ENCODE measurements around the gene ELAVL4.

The ELAVL4 gene

DNA sequence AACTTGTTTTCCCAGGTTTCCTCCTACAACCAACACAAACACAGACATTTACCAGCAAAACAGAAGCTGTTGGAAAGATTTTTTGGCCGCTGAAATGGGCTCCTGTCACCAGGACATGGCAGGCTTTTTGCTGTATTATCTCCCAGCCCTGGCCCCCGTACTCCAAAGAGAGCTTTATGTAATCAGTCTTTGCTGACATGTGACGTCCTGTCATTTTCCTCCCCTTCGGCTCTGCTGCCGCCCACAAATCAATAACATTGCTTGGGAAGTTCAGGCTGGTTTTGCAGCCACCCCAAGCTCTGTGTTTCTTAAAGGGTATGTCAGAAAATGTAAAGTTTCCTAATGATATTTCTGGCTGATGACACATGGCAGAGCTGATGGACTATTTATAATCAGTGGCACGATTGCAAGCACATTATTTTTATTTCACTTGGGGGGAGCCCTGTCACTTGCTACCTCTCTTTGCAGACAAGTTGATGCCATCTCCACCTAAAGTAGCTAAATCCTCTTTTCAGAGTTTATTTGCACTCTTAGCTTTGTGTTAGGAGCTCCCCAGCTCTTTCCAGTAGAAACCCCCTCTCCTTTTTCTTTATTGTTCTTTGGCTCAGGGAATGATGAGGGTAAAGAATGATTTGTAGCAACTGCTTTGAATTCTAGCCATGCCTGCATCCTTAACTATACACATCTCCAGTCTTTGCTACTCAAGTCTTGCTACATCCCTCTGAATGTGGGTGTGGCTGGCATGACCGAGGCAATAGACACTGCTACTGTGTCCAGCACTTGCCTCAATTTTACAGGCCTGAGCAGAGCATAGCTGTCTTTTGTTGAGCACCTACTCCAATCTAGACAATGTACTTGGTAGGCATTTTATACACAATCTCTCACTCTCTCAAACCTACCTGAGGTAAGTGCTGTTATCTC lies 67.3 kb downstream of the ELAVL4 start:
- Histone ChIP-seq H3K36me3 (ENCODE audit: control insufficient read depth in 5 of 5, insufficient read depth in 5 of 5, low read length in 5 of 5) (no peaks in the 10 kb centered on the region), H3K9ac (ENCODE audit: low read length in 5 of 5) (no peak overlapping the region), H3K27ac (ENCODE audit: low read depth, low read length) (no peak overlapping the region), H3K4me1 (ENCODE audit: control insufficient read depth in 5 of 5, insufficient read depth in 5 of 5, low read length in 5 of 5) (peaks cover 0 to 3% (median 2%) of the 10 kb centered on the region in 5 donors), H3K9me3 (ENCODE audit: control insufficient read depth in 5 of 5, low read length in 5 of 5) (no peaks in the 10 kb centered on the region), H3K27me3 (ENCODE audit: control insufficient read depth in 5 of 5, insufficient read depth in 4 of 5, low read length in 5 of 5) (peaks cover 0 to 3% (median 0%) of the 10 kb centered on the region in 5 donors), H3K4me3 (ENCODE audit: low read depth in 1 of 5, low read length in 5 of 5) (no peak overlapping the region)

DNA sequence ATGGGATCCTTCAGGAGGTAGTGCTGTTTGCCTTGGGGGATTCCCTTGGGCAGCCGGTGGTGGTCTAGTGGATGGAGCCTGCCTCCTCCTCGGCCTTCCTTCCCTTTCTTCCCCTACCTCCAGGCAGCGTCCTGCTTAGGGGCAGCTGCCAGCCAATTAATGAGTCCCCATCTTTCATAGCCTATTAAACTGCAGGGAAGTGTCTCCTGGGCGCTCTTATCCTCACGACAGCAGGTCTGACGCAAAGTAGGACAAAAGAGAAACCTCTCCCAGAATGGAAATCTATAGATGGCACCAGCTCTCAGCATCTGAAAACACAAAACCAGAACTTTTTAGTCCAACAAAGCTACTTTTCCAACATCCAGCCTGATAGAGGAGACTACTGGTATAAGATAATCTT lies 69.3 kb downstream of the ELAVL4 start:
- H3K9ac ChIP-seq (ENCODE audit: low read length in 5 of 5): no peak overlapping the region
- H3K27me3 ChIP-seq (ENCODE audit: control insufficient read depth in 5 of 5, insufficient read depth in 4 of 5, low read length in 5 of 5): peaks cover 0 to 3% (median 0%) of the 10 kb centered on the region in 5 donors
- H3K4me1 ChIP-seq (ENCODE audit: control insufficient read depth in 5 of 5, insufficient read depth in 5 of 5, low read length in 5 of 5): peaks cover 0 to 8% (median 4%) of the 10 kb centered on the region in 5 donors
- no peak overlapping the region for H3K27ac ChIP-seq (ENCODE audit: low read depth, low read length)
- no peaks in the 10 kb centered on the region for H3K36me3 ChIP-seq (ENCODE audit: control insufficient read depth in 5 of 5, insufficient read depth in 5 of 5, low read length in 5 of 5)
- H3K4me3 ChIP-seq (ENCODE audit: low read depth in 1 of 5, low read length in 5 of 5): no peak overlapping the region
- H3K9me3 ChIP-seq (ENCODE audit: control insufficient read depth in 5 of 5, low read length in 5 of 5): no peaks in the 10 kb centered on the region

DNA sequence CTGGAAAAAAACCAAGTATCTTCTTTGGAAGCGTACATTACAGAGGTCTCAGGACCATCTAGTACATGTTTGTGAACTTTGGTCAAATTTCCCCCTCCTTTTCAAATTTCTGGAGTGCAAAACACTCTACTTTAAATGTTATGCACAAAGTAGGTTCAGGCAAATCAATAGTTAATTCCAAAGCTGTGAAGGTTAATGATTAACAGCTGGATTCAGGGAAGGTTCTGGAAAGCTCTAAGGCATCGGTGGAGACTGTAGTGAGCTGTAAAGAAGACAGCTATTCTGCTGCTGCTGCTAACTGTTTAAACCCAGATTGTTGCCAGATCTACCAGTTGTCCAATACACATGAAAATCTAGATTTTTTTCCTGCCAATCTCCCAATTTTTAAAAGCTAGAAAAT lies 70.9 kb downstream of the ELAVL4 start:
- Histone ChIP-seq H3K27ac (ENCODE audit: low read depth, low read length) (no peak overlapping the region), H3K36me3 (ENCODE audit: control insufficient read depth in 5 of 5, insufficient read depth in 5 of 5, low read length in 5 of 5) (no peaks in the 10 kb centered on the region), H3K27me3 (ENCODE audit: control insufficient read depth in 5 of 5, insufficient read depth in 4 of 5, low read length in 5 of 5) (peaks cover 0 to 4% (median 0%) of the 10 kb centered on the region in 5 donors), H3K9ac (ENCODE audit: low read length in 5 of 5) (no peak overlapping the region), H3K9me3 (ENCODE audit: control insufficient read depth in 5 of 5, low read length in 5 of 5) (no peaks in the 10 kb centered on the region), H3K4me3 (ENCODE audit: low read depth in 1 of 5, low read length in 5 of 5) (no peak overlapping the region), H3K4me1 (ENCODE audit: control insufficient read depth in 5 of 5, insufficient read depth in 5 of 5, low read length in 5 of 5) (peaks cover 0 to 17% (median 4%) of the 10 kb centered on the region in 5 donors)

DNA sequence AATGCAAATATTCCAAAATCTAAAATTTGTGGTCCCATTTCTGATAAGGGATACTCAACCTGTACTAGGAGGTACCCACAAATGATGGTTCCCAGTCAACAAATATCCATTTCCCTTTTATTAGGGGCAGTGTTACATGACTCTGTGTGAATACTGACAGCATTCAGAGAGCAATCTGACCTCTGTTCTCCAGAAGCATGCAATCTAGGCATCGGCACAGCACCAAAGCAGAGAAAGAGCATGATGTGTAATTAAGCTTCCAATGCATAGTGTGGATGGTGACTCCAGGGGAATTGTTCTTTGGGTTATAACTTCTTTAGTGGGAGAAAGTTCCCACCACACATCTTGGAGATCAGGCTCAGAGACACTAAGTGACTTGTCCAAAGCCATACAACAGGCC lies 71.6 kb downstream of the ELAVL4 start:
- Histone ChIP-seq H3K27ac (ENCODE audit: low read depth, low read length) (no peak overlapping the region), H3K9ac (ENCODE audit: low read length in 5 of 5) (no peak overlapping the region), H3K4me1 (ENCODE audit: control insufficient read depth in 5 of 5, insufficient read depth in 5 of 5, low read length in 5 of 5) (peaks cover 0 to 17% (median 4%) of the 10 kb centered on the region in 5 donors), H3K27me3 (ENCODE audit: control insufficient read depth in 5 of 5, insufficient read depth in 4 of 5, low read length in 5 of 5) (peaks cover 0 to 4% (median 0%) of the 10 kb centered on the region in 5 donors), H3K9me3 (ENCODE audit: control insufficient read depth in 5 of 5, low read length in 5 of 5) (no peaks in the 10 kb centered on the region), H3K36me3 (ENCODE audit: control insufficient read depth in 5 of 5, insufficient read depth in 5 of 5, low read length in 5 of 5) (no peaks in the 10 kb centered on the region), H3K4me3 (ENCODE audit: low read depth in 1 of 5, low read length in 5 of 5) (no peak overlapping the region)

DNA sequence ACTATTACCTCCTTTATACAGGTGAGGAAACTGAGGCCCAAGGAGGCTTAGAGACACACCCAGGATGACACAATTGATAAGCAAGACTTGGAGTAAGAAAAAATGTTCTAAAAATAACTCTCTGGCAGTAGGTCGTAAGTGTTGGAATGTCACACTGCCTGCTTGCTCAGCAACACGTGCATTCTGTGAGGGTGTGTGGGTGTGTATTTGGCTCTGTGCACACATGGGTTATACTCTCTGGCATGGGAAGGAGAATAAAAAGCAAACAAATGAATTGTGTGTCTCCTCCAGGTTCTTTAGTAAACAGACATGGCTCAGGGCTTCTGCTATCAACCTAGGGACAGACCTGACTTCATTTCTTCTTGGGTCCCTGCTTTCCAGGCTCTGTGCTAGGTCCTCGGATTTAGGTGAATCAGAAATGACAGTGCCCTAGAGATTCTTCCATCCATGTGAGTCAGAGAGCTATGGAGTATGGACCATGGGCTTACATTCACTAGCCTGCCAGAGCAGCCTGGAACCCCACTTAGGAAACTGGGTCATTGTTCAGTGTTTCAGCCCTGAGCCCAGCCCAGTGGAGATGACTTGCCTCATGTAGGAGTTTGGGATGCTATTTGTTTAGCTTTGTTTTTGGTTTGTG lies 72.4 kb downstream of the ELAVL4 start:
- Histone ChIP-seq H3K27me3 (ENCODE audit: control insufficient read depth in 5 of 5, insufficient read depth in 4 of 5, low read length in 5 of 5) (peaks cover 0 to 4% (median 0%) of the 10 kb centered on the region in 5 donors), H3K9ac (ENCODE audit: low read length in 5 of 5) (no peak overlapping the region), H3K36me3 (ENCODE audit: control insufficient read depth in 5 of 5, insufficient read depth in 5 of 5, low read length in 5 of 5) (no peaks in the 10 kb centered on the region), H3K9me3 (ENCODE audit: control insufficient read depth in 5 of 5, low read length in 5 of 5) (no peaks in the 10 kb centered on the region), H3K4me3 (ENCODE audit: low read depth in 1 of 5, low read length in 5 of 5) (no peak overlapping the region), H3K4me1 (ENCODE audit: control insufficient read depth in 5 of 5, insufficient read depth in 5 of 5, low read length in 5 of 5) (peaks cover 0 to 17% (median 4%) of the 10 kb centered on the region in 5 donors), H3K27ac (ENCODE audit: low read depth, low read length) (no peak overlapping the region)

DNA sequence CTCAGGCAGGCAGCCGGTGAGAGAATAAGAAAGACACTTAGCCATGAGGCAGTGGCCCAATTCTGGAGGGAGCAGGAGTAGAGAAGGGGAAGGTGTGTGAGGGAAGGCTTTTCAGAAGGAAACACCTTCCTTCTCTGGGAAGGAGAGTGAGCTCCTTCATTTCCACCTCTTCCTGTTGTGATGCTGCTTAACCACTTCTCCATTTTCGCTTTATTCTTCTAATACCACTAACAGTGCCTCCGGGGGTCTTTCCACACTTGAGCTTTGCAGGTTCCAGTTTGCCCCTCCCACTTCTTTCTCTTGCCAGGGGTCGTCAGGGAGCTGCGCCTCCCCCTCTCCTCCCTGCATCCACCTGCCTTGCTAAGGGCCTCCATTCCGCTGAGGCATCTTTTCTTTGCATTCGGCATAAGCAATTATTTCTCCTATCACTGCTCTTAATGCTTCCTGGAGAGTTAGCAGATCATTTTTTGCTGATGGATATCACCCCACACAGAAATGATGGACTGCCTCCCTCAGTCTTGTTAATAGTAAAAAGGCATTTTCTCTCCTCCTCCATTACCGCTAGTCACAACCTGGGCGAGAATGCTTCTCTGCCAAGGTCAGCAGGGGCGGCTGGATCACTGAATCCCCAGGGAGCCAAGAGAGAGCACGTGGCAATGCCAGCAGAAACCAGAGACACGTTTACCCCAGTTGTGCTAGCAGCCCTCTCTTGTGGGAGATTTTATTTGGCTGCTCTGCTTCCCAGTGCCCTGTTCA lies 74.8 kb downstream of the ELAVL4 start:
- Histone ChIP-seq H3K27ac (ENCODE audit: low read depth, low read length) (no peak overlapping the region), H3K9me3 (ENCODE audit: control insufficient read depth in 5 of 5, low read length in 5 of 5) (no peaks in the 10 kb centered on the region), H3K27me3 (ENCODE audit: control insufficient read depth in 5 of 5, insufficient read depth in 4 of 5, low read length in 5 of 5) (peaks cover 0 to 4% (median 0%) of the 10 kb centered on the region in 5 donors), H3K36me3 (ENCODE audit: control insufficient read depth in 5 of 5, insufficient read depth in 5 of 5, low read length in 5 of 5) (no peaks in the 10 kb centered on the region), H3K4me1 (ENCODE audit: control insufficient read depth in 5 of 5, insufficient read depth in 5 of 5, low read length in 5 of 5) (peaks cover 0 to 17% (median 4%) of the 10 kb centered on the region in 5 donors), H3K9ac (ENCODE audit: low read length in 5 of 5) (no peak overlapping the region), H3K4me3 (ENCODE audit: low read depth in 1 of 5, low read length in 5 of 5) (no peak overlapping the region)

DNA sequence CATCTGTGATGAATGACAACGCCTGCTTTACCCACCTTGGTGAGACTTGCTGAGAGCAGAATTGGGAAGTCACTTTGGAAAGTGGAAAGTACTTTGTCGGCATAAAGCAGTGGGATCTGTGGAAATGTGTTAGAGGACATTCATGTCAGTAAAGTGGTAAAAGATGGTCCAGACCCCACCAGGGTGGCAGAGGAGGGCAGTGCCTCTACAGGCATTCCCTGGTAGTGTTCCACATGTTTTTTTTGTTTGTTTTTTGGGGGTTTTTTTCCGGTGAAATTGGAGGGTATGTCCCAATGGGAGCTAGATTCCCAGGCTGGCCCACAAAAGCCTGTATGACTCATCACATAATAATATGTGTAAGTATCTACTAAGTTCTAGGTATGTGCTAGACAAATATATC lies 80.6 kb downstream of the ELAVL4 start:
- peaks cover 0 to 8% (median 0%) of the 10 kb centered on the region in 5 donors for H3K27me3 ChIP-seq (ENCODE audit: control insufficient read depth in 5 of 5, insufficient read depth in 4 of 5, low read length in 5 of 5)
- no peaks in the 10 kb centered on the region for H3K9me3 ChIP-seq (ENCODE audit: control insufficient read depth in 5 of 5, low read length in 5 of 5)

DNA sequence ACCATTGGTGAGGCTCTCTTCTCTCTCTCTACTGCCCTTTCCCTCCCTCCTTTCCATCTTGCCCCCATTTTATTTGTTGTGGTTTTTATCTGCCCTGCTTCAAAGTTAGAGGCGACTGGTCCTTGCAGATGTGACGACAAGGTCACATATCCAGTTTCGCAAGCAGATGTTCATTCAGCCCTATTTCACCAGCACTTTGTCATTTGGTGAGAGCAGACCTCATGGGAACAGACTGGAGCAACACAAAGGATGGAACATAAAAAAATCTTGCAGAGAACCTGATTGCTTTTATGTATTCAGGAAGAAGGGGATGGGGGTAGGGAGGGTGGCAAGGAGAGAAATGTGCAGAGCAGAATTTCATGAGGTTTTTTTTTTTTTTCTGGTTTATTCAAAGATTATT lies 84.3 kb downstream of the ELAVL4 start:
- Histone ChIP-seq H3K9me3 (ENCODE audit: control insufficient read depth in 5 of 5, low read length in 5 of 5) (no peaks in the 10 kb centered on the region), H3K36me3 (ENCODE audit: control insufficient read depth in 5 of 5, insufficient read depth in 5 of 5, low read length in 5 of 5) (no peaks in the 10 kb centered on the region), H3K9ac (ENCODE audit: low read length in 5 of 5) (no peak overlapping the region), H3K27ac (ENCODE audit: low read depth, low read length) (no peak overlapping the region), H3K4me3 (ENCODE audit: low read depth in 1 of 5, low read length in 5 of 5) (no peak overlapping the region), H3K4me1 (ENCODE audit: control insufficient read depth in 5 of 5, insufficient read depth in 5 of 5, low read length in 5 of 5) (no peaks in the 10 kb centered on the region), H3K27me3 (ENCODE audit: control insufficient read depth in 5 of 5, insufficient read depth in 4 of 5, low read length in 5 of 5) (peaks cover 0 to 8% (median 0%) of the 10 kb centered on the region in 5 donors)

More for the DNA sequence above, 80.6 kb downstream of the ELAVL4 start:
- Histone ChIP-seq H3K36me3 (ENCODE audit: control insufficient read depth in 5 of 5, insufficient read depth in 5 of 5, low read length in 5 of 5) (no peaks in the 10 kb centered on the region), H3K27ac (ENCODE audit: low read depth, low read length) (no peak overlapping the region), H3K4me1 (ENCODE audit: control insufficient read depth in 5 of 5, insufficient read depth in 5 of 5, low read length in 5 of 5) (no peaks in the 10 kb centered on the region), H3K9ac (ENCODE audit: low read length in 5 of 5) (no peak overlapping the region), H3K4me3 (ENCODE audit: low read depth in 1 of 5, low read length in 5 of 5) (no peak overlapping the region)

DNA sequence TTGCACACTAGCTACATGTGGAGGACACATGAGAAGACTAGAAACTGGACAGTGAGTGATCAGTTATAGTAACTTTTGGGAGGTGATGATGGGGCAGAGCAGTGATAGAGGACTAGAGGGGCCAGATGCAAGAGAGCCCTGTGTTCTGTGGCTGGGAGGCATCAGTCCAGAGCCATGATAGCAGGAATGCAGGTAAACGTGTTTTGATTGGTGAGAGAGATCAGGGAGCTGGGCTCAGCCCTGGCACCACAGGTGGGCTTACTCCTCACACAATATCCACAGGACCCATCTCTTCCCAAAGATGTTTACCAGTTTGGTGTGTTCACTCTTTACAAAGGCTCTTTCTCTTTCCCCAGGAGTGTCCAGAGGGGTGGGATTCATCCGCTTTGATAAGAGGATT lies 86.5 kb downstream of the ELAVL4 start:
- H3K36me3 ChIP-seq (ENCODE audit: control insufficient read depth in 5 of 5, insufficient read depth in 5 of 5, low read length in 5 of 5): no peaks in the 10 kb centered on the region
- no peak overlapping the region for H3K4me3 ChIP-seq (ENCODE audit: low read depth in 1 of 5, low read length in 5 of 5)
- H3K9me3 ChIP-seq (ENCODE audit: control insufficient read depth in 5 of 5, low read length in 5 of 5): no peaks in the 10 kb centered on the region
- no peak overlapping the region for H3K27ac ChIP-seq (ENCODE audit: low read depth, low read length)
- H3K4me1 ChIP-seq (ENCODE audit: control insufficient read depth in 5 of 5, insufficient read depth in 5 of 5, low read length in 5 of 5): no peaks in the 10 kb centered on the region
- no peak overlapping the region for H3K9ac ChIP-seq (ENCODE audit: low read length in 5 of 5)
- H3K27me3 ChIP-seq (ENCODE audit: control insufficient read depth in 5 of 5, insufficient read depth in 4 of 5, low read length in 5 of 5): peaks cover 0 to 3% (median 0%) of the 10 kb centered on the region in 5 donors
